ENCODE results near the gene CDK14.
A peak's percentile ranks its signal among the peaks of the same experiment; 100 is the strongest.
"Not testable (repeated sequence)": the region's sequence is repeated elsewhere in the genome, so short reads cannot be mapped to it uniquely, and the experiment has no call there.

CDK14 gene

DNA sequence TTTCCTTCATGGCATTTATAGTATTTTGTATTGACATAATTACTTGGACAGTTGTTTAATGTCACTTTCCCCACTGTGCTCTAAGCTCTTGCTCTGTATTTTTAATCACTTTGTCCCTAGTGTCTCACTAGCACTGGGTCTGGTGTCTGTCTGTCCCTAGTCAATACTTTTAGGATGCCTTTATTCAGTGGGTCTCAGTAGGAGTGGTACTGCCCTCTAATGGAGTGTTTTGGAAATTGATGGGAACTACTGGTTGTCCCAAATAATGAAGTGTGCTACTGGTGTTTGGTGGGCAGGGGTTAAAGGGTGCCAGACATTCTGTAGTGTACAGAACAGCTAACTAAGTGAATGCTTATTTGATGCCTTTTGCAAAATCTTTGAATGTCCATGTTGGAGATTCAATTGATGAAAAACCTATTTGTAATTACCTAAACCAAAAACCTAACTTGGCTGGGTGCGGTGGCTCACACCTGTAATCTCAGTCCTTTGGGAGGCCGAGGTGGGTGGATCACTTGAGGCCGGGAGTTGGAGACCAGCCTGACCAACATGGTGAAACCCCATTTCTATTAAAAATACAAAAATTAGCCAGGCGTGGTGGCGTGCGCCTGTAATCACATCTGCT, 33.3 kb downstream of the CDK14 start:
- DNase-seq (ENCODE audit: low spot score): peak; percentile 72

DNA sequence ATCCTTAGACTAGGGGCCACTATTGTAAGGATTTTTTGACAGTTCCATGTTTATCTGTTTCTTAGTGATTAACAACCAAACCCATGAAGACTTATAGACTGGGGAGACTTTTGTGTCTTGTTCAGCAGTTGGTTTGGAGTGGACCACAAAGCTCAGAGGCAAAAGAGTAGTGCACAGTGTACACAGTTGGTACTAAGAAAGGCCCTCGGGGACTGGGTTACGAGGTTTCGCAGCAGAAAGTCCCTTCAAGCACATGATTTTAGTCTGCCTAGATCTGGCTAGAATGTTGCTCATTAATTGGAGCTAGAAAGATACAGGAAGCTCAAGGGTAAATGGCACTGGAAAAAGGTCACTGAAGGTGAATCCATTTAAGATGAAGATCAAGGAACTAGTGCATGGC, 35.4 kb downstream of the CDK14 start:
- DNase-seq (ENCODE audit: low spot score): no peak

DNA sequence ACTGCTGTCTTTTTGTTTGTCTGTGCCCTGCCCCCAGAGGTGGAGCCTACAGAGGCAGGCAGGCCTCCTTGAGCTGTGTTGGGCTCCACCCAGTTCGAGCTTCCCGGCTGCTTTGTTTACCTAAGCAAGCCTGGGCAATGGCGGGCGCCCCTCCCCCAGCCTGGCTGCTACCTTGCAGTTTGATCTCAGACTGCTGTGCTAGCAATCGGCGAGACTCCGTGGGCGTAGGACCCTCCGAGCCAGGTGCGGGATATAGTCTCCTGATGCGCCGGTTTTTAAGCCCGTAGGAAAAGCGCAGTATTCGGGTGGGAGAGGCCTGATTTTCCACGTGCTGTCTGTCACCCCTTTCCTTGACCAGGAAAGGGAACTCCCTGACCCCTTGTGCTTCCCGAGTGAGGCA, 43.6 kb downstream of the CDK14 start:
- not testable (repeated sequence) for DNase-seq (ENCODE audit: low spot score)

DNA sequence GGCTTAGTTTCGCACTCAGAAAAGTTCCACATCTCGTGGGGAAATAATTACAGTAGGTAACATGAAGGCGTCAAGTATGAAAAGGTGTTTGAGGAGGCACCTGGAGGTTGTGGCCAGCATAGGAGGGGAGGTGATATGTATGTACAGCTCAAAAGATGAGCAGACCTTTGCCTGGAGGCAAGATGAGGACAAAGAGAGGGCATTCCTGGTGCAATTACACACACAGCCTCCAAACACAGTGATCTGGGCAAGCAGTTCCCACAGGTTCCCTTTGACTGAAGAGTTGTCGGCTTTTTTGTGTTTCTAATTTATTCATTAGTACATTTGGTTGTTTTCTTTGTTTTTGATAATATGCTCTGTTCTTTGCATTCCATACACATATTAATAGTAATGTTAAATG, 46.9 kb downstream of the CDK14 start:
- no peak for DNase-seq (ENCODE audit: low spot score)

DNA sequence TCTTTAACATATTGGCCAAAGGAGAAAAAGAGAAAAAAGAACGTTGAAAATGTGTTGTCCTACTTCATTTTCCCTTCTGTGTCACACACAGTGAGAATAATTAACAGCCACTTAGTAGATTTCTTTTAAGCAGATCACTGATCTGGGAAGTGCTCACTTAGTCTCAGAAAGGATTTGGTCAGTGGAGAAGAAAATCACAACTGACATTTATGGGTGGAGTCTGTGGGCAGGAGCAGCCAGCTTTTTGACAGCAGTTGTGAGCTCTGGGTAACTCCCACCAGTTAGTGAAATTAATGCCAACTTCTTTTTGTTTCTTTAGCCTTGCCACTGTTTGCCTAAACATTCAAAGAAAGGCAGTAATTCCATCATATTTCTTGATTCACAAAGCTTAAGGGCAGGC, 49.7 kb downstream of the CDK14 start:
- DNase-seq (ENCODE audit: low spot score): no peak

DNA sequence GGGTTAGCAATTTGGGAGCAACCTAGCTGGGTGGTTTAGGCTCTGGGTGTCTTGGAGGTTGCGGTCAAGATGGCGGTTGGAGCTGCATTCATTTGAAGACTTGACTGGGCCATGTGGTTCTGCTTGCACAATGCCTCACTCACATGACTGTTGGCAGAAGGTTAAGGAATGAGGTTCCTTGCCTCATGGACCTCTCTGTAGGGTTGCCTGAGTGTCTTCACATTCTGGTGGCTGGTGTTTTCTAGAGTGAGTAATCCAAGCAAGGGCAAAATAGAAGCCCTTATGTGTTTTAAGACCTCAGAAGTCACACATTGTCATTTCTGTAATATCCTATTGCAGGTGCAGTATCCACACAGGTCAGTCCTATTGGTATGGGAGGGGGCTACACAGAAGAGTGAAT, 52.0 kb downstream of the CDK14 start:
- no peak for DNase-seq (ENCODE audit: low spot score)

DNA sequence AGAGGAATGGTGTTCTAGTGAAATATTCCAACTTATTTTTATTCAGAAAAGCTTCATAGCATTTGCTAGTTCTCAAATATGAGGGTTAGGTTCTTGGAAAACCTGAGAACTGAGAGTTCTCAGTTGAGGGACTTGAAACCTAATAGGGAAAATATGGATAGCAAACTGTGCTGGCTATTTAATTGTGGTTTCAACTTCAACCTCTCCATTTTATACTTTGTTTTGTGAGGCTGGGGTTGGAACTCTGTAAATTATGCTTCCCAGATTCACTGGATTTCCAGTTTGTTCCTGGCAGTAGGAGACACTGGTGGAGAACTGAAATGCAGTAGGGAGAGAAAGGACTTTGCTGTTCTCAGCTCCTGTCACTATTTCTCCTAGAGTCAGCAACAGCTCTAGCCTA, 52.7 kb downstream of the CDK14 start:
- no peak for DNase-seq (ENCODE audit: low spot score)

DNA sequence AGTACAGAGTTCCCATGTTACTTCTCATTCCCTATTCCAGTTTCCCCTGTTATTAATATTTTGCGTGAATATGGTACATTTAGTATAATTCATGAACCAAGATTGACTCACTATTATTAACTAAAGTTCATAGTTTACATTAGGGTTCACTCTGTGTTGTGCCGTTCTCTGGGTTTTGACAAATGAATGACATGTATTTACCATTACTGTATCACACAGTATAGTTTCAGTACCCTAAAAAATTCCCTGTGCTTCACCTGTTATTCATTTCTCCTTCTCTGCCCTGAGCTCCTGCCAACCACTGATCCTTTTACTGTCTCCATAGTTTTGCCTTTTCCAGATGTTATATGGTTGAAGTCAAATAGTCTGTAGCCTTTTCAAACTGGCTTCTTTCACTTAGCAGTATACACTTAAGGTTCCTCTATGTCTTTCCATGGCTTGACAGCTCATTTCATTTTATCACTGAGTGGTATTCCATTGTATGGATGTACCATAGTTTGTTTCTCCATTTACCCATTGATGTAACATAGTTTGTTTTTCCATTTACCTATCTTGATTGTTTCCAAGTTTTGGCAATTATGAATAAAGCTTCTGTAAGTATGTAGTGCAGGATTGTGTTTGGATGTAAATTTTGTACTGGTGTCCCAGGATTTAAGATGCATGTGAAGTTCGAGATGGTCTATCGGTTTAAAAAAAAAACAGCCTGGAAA, 58.8 kb downstream of the CDK14 start:
- no peak for DNase-seq (ENCODE audit: low spot score)

DNA sequence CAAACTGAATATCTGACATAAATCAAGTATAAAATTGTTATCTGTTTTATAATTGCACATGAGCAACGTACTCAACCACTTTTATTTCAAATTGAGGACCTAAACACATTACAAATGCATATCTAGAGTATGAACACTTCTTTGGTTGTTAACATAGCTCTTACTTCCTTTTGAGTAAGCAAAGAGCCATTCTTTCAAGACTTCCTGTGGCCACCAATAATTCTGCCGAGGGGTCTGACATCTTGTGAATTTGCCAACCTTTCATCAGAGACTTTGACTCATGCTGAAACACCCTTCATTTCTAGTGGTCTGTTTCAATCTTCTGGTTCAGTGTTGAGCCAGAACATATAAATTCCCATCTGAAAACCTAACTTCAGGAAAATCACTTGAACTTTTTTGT, 59.4 kb downstream of the CDK14 start:
- no peak for DNase-seq (ENCODE audit: low spot score)

DNA sequence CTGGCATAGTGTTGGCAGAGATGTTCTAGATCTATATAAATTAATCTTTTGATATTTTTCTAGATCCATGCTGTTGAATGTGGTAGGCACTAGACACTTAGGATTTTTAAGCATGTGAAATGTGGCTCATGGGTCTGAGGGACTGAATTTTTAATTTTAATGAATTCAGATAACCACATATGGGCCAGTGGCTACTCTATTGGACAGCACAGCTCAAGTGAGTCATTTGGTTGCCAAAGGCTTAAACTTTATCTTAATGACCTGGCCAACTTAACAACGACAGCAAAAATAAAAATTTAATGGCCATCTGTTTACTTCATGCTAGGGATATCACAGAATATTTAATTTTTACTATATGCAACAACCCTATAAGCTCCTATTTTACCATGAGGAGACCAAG, 61.4 kb downstream of the CDK14 start:
- DNase-seq (ENCODE audit: low spot score): no peak

DNA sequence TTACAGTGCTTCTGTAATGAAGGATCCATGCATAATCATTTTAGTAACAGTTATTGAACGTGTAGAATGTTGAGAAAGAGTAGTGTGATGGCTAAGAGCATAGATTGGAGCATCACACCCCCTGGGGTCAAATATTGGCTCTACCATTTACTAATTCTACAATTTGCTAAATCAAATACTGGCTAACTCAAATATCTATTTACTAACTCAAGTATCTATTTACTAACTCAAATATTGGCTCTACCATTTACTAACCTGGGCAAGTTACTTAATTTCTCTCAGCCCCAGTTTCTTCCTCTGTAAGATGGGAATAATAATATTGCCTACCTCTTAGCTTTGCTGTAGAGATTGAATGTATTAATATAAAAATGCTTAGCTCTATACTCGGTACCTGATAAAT, 64.0 kb downstream of the CDK14 start:
- no peak for DNase-seq (ENCODE audit: low spot score)

DNA sequence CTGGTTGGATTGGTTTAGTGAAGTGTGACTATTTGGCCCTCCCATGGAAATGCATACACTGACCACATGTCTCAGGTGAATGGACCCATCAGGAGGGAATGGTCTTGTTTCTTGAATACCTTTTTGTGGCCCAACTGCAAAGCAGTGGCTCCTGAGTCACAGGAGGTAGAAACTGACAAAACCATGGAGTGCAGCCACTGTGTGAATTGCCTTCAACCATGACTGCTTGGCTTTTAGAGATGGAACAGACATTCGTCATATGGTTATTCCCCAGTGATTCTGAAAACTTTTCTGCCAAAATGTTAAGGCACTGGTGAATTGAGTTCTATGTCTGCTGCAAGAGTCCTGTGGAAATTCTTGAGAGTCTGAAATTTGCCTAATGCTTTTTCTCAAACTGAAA, 64.7 kb downstream of the CDK14 start:
- DNase-seq (ENCODE audit: low spot score): no peak

DNA sequence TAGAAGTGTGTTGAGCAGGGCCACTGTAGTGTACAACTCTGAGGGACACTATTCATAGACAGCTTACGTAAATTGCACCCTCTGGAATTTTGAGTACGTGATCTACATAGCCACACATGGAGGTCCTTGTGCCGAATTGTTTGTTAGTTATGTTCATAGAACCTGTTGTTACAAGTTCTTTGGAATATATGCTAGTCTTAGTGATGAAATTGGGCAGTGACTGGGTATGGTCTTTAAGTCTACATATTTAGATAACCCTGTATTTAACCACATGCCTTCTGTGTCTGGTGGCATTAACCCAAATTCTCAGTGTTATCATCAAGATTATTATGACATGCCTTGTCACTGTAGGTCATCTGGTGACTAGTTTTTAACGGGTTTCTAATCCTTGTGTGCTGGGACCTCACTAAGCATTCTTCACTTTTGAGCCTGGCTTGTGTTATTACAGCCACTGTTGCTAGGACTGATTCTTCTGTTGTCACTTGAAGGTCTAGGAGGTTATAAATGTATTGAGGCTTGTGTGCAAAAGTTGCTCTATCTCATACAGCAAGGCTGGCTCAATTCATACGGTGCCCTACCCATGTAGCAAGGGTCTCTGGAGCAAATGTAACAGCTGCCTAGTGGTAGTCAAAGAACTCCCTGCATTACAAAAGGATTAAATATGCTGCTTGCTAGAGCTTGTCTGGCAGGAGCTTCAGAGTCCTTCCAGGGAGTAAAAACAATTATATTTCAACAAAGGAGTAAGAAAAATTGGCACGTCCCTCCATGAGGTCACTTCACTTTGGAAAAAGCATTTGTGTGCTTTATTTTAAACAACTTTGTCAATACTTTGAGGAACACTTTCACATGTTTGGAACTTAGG, 65.4 kb downstream of the CDK14 start:
- DNase-seq (ENCODE audit: low spot score): no peak

DNA sequence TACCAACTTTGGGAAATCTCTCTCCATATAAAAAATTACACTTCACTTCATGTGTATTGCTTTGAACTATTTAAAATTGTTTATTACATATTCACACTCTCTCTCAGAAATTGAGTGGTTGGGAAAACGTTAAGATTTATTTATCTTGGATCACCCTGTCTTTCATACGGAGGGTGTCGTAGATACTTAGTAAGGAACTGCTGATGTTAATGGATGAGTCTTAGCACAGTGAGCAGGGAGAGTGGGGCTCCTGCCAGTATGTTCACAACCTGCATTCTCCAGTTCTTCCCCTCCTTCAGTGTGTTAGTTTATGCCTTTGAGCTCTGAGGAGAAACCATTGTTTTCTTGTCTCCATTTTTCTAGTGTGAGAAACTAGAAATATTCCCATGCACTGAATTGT, 67.1 kb downstream of the CDK14 start:
- no peak for DNase-seq (ENCODE audit: low spot score)

DNA sequence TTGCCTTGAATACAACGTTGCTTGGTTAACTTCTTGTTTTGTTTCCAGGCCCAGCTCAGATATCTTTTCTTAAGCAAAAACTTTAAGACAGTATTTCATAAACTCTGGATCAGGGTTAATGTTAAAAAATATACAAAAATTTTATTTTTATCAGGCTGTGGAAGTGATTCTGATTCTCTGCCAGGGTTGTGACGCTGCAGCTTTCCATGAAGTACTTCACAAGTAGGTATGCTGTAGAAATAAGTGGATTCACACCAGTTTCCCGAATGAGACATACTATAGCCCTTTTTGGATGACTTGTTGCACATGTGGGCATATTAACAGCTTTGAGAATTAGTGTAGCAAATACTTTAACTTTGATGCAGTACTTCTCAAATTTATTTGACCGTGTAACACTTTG, 70.1 kb downstream of the CDK14 start:
- DNase-seq (ENCODE audit: low spot score): no peak

DNA sequence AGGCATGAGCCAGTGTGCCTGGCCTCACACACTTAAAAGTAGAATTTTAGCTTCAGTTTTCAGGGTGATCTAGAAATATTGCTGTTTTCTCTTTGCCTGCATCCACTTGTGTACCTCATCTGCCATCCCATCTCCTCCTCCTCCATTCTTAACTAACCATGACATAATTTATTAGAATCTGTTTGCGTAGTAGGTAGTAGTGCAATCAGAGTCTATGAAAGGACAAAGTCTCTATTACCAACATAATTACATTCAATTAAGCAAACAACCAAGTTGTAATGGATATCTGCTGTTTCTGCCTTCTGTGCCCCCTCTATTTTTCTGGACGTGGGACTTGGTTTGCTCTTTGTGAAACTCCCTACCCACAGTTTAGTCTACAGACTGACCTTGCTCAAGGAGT, 72.9 kb downstream of the CDK14 start:
- DNase-seq (ENCODE audit: low spot score): no peak

DNA sequence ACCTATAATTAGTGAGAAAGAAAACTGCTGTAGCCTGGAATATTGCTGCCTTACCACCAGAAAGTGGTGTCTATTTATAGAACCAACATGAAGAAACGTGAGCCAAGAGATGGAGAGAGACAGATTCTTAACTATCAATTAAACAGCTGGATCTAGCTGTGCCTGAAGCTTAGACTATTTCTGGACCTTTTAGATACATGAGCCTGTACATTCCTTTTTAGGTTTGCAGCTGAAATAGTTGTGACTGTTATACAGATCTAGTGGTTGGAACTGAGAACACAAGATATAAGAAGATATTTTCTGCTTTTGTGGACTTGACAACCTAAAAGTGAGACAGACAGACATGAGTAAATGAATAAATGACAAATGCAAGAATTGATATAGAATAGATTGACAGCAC, 73.4 kb downstream of the CDK14 start:
- no peak for DNase-seq (ENCODE audit: low spot score)

DNA sequence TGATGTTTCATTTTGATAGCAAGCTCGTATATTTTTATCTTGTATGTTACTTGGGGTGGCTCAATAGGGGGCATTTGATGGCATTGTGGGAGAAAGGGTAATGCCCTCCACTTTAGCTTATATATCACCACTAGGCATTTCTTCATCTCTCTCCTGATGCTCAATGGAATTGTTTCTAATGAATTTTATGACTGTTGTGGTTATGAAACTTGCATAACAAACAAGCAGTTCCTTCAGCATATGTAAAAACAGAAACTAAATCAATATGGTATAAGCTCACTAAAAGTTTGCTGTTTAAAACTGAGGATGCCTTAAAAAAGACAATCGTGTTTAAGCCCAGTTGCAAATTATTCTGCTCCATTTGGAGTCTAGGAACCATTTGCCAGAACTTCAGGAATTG, 75.5 kb downstream of the CDK14 start:
- DNase-seq (ENCODE audit: low spot score): no peak

DNA sequence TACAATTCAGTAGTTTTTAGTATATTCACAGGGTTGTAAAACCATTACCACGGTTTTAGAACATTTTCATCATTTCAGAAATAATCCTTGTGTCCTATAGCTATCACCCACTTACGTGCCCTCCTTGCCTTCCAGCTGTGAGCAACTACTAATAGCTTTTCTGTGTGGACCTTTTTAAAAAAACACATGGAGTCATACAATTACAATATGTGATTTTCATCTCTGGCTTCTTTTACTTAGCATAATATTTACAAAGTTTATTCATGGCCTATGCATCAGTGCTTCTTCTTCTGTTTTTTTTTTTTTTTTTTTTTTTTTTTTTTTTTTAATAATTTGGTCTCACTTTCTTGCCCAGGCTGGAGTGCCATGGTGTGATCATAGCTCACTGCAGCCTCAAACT, 76.1 kb downstream of the CDK14 start:
- DNase-seq (ENCODE audit: low spot score): no peak

DNA sequence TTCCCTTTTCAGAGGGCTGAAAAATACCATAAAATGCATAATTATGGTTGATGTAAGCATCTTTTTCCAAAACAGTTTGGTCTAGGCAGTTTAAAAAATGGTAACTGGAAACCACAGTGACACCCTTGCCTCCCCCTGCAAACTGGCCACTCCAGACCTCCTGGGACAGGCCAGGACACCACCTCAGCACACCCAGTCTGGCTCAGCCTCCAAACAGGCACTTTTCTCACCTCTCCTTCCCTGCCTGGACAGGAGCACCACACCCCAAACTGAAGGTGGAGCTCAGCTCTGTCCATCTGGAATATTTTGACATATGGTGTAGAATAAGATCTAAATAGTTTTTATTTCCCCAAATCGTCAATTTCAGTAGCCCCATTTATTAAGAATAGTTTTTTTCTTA, 78.5 kb downstream of the CDK14 start:
- DNase-seq (ENCODE audit: low spot score): no peak

DNA sequence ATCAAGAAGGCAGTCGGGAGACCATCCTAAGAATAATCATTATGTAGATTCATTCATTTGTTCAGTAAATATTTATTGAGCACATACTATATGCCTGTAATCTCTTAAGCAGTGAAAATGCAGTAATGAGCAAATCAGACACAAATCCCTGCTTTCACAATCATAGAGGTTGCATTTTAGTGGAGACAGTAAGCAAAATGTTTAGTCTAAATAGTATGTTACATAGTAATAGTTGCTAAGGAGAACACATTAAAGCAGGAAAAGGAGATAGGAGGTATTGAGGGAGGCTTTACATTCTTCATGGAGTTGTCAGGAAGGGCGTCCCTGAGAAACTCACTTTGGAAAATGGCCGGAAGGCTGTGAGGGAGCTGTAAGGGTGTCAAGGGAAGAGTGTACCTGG, 79.9 kb downstream of the CDK14 start:
- DNase-seq (ENCODE audit: low spot score): no peak

DNA sequence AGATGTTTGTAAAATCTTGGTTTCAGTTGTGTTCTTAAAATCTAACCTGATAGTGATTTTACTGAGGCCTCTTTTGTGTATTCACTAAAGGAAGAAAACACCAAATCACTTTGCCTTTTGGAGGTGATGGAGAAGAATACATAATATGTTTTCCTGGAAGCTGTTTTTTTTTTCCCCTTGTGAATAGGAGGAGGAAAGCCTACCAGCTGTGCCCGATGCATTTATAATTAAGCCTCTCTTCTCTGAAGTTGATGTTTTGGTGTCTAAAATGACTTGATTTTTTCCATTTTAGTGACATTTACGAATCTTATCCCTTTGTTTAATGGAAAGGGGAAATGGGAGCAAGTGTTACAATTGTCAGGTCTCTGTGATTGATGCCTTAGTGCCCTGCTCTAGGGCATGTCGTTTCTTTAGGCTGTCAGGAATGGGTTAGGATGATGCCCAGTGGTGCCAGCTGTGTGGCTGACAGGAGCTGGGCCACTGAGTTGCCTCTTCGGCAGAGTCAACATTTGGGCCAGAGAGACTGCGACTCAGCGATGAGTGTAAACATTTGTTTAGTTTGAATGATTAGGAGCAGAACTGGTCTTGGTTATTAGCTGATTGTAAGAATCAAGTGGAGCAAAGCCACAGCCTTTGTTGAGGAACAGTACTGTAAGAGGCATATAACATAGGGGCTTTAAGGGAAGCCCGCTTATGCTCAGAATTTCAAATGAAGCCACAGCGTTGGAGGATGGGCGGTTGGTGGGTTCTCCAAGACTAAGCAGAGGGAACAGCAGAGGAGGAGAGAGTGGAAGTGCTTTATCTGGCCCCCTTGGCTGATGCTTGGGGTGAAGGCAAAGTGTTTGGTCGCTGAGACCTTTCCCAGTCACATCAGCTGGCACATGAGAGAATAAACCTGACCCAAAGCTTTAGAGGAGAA, 81.6 kb downstream of the CDK14 start:
- no peak for DNase-seq (ENCODE audit: low spot score)

Data from RKO (cell line).